OCI-LY3 (cell line): ENCODE results near the gene TENM4.

ENCODE experiments used
- CTCF ChIP-seq: fragments of 200-600, 300-600 bp; sonication (generic); IDR thresholded peaks from 2 replicates; pipeline ENCODE4 v1.5.1; 2014; ENCODE audit warnings: antibody characterized with exemption, low read length, low read depth
- EZH2phosphoT487 ChIP-seq: fragments of 200-600 bp; shearing (Covaris generic); IDR thresholded peaks from 2 replicates; pipeline ENCODE4 v1.6.1; 2018; ENCODE audit warnings: antibody characterized with exemption, mixed run types, low read depth

- TF ChIP-seq CTCF (no peak), EZH2phosphoT487 (no peak)
These were observed 726.3 kb downstream of the TENM4 start for GRCh38 chr11:78714539-78714938.
